NCI-H1417 treated with DMSO at 0.1 percent for 48 hours (cell line): ENCODE data around the gene C10orf90.

ENCODE experiments used
- DNase-seq: peaks from one replicate; lab custom pipeline; 2025; lab: John Stamatoyannopoulos, UW

The C10orf90 gene

DNA sequence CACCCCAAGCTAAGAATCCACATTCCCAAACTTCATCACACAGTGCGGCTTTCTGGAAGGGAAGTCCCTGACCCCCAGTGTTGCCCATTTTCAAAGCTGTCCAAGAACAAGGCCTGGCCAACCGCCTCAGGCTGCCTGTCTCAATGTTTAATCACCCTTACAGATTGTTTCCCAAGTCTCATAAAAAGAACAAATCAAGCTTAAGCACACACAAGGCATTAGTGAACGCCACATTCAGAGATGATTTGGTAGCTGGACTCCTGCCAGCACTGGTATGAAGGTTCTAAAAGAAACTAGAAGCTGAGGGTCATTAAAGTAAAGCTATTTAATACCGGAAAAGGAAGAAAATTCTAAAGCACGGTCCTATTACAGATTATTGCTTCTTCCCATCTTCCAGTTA, 35.6 kb downstream of the C10orf90 start:
- DNase-seq, result no peak

DNA sequence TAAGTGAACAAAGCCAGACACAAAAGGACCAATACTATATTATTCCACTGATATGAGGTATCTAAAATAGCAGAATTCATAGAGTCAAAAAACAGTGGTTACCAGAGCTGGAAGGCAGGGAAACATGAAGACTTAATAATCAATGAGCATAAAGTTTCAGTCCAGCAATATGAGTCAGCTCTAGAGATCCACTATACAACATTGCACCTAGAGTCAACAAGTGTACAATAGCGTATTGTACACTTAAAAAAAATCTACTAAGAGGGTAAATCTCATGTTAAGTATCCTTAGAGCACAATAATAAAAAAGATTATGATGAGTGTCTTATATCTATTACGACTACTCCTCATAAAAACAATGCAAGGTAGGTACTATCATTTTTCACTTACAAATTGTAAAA, 36.1 kb downstream of the C10orf90 start:
- DNase-seq, result no peak

DNA sequence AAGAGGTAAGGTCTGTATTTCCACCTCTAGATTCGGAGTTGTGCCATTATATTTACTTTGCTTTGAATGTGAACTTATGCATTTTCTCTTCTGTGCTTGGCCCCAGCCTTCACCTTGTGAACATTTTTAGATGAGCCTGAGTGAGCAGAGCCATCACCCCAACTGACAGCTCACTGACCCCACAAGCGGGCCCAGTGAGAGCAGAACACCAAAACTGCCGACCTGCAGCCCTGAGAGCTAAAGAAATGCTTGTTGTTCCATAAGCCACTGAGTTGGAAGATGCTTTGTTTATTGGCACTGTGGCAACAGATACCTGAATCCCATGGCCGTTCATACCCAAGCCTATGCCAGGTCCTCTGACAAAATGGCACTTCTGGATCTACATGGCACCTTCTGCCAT, 37.8 kb downstream of the C10orf90 start:
- DNase-seq, result no peak

DNA sequence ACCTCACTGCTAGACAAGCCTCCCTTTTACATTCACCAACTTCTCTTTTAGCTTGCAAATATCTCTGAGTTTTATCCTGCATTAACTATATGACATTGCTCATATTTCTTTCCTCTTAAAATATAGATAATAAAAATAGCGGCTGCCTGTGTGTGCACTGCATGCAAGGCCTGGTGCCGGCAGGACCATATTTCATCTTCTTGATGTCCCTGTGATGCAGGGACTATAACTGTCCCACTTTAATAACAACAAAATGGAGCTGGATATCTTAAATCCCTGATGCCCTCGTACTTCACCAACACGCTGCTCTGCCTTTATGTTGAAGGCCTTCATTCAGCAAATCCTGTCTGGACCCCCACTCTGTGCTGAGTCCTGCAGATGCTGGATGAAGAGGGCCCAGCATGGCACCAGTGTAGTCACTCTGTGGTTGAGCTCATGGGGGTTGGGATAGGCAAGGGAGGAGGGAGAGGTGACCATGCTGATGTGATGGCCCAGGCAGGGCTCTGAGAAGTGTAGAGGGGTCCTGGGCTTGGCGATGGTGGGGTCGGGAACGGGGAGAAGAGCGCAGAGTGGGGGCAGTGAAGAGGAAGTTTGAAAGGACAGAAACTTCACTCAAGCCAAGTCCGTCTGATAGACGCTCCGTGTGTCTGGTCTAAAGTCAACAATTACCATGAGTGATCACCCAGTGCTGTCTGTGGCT, 40.4 kb downstream of the C10orf90 start:
- no peak for DNase-seq

DNA sequence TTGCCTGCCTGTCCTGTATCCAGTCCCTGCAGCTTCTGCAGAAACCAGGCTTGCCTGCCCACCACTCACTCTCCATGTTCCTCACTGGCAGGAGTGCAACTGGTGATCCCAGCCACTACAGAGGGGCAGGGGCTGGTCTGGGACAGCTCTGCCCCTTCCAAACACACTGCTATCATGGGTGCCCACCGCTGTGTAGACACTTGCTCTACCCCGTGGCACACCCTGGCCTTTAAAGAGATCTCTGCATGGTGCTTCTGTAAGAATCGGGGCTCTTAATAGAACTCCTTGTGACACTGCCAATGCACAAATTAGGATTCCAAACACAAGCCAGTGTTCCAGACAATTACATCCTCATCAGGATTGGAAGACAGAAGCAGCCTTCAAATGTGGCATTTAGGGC, 41.7 kb downstream of the C10orf90 start:
- no peak for DNase-seq

DNA sequence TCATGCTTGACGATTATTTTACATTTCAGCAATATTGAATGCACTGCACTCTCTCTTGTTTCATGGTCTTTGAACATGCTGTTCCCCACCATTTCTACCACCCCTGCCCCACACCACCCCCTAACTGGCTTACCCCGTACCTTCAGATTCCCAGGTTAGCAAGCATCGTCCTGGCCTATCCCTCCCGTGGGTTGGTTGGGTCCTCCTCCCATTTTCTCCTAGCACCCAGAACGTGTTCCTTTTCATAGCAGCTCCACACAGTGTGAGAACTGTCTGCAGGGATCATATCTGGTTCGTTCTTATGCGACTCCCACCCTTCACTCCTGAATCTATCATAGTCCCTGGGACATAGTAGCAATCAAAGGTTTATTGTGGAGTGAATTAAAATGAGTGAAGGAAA, 48.6 kb downstream of the C10orf90 start:
- DNase-seq, result no peak

DNA sequence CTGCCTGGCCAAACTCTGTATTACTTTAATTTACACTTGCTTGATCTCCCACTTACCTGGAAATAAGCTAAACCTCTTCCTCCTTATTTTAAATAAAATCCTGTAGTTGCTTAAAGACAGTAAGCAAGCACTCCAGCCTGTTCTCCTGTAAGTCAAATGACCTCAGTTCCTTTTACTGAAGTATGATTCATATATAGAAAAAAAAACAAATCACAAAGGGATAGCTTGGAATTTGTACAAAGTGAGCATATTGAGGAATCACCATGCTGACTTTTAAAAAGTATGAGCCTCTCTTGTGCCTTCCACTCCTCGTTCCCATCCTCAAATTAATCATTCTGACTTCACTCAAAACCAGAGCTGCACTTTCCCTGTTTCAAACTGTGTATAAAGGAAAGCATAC, 52.0 kb downstream of the C10orf90 start:
- DNase-seq, result no peak

DNA sequence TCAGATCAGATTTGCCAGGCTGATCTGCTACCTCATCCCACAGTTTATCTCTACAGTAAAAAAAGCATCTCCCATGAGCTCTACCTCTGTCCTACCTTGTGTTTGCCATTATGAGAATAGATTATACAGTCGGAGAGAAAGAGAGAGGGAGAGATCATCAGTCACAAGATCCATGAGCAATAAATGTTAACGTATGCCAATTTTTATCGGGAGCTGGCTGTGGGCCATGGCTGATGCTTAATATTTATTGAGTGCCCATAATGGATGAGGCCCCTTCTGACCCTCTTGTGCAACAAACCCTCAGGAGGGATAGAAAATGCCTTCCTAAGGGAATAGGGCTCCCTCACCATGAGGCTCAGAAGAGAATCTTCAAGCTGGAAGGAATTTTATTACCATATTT, 52.8 kb downstream of the C10orf90 start:
- DNase-seq, result no peak

DNA sequence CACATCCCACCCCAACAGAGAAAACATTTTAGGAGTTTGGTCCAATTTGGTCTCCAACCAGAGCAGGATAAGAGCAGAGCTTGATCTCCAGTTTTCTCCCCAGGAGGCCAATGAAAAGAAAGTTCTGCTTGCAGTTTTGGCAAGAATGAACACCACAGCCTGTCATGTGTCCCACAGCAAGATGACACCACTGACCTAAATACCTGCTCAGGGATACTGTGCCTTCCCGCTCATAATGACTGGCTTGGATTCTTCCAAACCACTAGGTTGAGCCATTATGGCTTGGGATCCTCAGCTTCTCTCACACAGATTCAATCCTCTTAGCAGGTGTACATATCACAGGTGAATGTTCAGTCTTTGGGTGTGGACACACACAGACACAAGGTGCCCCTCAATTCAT, 53.3 kb downstream of the C10orf90 start:
- no peak for DNase-seq

DNA sequence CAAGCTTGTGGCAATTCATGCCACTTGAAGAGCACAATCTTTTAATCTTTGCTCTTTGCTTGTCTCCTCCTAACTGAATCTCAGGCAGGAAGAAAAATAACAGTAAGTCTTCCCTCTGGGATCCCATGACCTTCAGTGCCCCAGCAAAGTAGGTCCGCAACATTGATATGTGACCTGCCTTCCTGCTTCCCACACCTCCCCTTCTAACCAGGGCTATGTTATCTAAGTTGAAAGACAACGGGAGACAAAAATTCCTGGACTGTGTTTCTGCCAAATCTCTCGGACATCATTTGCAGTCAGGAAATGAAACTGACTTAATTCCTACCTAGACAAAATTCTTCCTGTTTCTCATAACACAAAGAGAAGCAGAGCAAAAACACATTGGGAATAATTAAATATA, 53.8 kb downstream of the C10orf90 start:
- no peak for DNase-seq

DNA sequence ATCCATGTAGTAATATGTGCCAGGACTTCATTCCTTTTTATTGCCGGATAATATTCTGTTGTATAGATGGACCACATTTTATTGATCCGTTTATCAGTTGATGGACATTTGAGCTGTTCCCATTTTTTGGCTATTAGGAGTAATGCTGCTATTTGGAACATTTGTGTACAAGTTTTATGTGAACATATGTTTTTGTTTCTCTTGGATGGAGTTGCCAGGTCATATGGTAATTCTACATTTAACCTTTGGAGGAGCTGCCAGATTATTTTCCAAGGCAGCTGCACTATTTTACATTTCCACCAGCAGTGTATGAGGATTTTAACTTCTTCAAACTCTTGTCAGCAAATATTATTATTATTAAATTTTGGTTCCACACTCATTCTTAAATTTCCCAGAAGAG, 59.2 kb downstream of the C10orf90 start:
- DNase-seq, result no peak

DNA sequence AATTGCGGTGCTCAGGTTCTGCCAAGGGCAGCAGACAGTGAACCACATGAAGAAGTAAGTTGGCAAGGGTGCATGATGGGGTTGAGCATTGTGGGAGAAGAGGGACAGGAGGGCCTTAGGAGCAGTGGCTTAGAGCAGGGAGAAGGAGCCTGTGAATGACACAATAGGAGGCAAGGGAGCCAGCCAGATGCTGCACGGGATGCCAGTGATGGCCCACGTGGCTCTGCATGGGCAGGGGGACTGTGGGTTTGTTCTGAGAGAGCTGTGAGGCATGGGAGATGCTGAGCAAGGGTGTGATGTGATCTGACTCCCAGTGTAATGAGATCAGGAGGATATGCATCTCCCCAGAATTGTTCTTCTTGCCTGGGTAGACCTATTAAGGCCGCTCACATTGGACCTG, 60.9 kb downstream of the C10orf90 start:
- DNase-seq, result no peak

DNA sequence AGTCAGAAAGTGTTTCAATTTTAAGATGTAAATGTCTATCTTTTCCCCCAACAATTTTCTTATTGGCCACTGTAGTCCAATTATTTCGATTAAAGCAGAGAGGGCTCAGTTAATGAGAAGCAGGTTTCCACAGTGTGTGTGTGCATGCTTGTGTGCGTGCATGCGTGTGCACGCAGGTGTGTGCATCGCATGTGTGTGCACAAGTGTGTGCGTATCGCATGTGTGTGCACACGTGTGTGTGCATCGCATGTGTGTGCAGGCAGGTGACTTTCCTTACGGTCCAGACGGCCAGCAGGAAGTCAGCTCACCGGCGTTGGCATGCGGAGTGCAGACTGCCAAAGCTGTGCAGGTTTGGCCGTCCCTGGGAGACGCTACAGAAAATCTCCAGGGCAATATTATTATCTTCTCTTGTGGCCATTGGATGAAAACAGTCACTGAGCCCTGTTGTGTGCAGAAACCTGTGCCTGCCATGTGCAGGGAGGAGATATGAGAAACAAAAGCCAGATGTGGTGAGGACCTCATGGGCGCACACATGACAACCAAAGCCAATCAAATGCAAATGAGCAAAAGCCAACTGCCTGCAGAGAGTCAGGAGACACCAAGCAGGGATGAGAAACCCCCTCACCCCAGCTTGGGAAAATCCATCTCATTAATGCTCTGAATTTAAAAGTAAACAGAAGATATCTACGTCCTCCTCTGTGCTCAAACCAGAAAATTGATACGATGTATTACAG, 70.4 kb downstream of the C10orf90 start:
- DNase-seq, result no peak

DNA sequence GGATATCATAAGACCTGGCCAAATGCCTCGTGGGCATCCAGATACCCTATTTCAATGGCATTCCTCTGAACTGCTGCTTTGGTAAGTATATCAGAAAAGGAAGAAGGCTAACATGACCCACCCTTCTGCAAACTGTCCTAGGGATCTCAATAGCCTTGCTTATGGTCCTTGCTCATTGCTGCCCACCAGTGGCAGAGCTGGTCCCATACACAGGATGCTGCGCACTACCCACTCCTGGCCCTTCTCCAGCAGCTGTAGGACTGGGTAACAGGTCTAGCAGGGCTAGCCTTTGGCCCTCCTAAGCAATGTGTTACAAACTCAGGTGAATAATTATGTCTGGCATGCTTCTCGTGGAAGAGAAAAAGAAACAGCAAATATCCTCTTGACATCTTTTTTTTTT, 72.5 kb downstream of the C10orf90 start:
- DNase-seq, result no peak

DNA sequence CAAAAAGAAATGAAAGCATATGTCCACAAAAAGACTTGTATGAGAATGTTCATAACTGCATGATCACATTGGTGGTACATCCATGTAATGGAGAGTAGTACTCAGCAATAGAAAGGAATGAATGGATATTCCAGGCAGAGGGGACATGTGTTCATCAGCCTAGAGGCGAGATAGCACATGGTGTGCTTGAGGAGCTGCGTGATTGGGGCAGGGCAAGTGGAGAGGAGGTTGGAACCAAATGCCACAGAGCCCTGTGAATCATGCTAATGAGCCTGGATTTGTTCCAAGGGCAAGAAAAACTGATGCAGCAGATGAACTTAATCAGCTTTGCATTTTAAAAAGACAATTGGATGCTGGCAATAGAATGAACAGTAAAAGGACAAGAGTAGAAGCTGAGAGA, 73.3 kb downstream of the C10orf90 start:
- no peak for DNase-seq

DNA sequence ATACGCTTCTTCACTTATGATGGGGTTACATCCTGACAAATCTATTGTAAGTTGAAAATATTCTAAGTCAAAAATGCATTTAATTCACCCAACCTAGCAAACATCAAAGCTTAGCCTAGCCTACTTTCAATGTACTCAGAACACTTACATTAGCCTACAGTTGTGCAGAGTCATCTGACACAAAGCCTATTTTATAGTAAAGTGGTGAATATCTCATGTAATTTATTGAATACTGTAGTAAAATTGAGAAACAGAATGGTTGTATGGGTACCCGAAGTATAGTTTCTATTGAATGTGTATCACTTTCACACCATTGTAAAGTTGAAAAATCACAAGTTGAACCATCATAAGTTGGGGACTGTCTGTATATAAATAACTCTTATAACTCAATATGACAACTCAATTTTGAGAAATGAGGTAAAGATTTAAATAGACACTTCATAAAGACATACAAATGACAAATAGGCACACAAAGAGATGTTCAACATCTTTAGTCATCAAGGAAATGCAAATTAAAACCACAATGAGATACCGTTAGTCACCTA, 73.9 kb downstream of the C10orf90 start:
- no peak for DNase-seq

DNA sequence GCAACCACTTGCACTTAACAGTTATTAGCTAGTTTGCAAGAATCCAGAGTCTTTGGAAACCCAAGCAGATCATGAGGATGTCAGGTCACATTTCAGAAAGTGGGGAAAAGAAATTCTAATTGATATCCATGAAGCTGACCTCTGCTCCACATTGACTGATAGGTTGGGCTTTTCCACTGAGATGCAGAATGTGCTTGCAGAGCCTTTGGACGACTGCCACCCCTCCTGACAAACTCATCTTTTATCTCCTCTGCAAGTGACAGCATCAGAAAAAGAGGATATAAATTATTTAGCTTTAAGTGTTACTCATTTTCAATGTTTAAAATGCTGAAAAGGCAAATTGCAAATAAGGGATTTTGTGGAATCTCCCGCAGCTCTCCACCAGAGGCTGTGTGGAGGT, 75.3 kb downstream of the C10orf90 start:
- DNase-seq, result no peak

DNA sequence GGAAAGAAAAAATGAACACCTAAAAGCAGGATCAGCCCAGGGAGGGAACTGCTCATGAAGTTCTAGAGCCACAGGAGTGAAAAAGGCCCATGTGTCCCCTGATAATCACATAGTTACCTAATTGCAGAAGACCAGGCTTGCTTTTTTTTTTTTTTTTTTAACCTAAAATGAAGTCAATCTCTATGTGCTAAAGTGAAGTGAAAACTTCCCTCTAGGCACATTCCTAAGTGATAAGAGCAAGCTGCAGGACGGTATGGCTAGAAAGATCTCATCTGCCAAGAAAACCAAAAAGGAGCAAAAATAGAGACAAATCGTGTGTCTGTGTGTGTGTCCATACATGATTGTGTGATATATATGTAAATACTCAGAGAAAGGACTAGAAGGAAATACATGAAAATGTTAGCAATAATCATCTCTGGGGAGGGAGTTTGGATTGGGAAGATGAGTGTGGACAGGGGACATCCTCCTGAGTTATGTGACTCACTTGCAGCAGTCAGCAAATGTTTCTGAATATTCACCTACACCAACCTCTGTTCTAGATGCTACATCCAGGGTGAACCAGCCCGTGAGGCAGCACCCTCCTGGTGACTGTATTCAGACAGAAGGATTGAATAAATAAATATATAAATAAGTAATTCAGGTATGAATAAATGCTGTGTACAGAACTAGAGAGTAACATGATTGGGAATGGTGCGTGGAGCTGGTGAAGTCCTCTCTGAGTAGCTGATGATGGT, 76.4 kb downstream of the C10orf90 start:
- DNase-seq, result no peak

DNA sequence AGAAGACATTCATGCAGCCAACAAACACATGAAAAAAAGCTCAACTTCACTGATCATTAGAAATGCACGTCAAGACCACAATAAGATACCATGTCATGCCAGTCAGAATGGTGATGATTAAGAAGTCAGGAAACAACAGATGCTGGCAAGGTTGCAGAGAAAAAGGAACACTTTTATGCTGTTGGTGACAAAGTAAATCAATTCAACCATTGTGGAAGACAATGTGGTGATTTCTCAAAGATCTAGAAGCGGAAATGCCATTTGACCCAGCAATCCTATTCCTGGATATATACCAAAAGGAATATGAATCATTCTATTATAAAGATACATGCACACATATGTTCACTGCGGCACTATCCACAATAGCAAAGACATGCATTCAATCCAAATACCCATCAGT, 77.6 kb downstream of the C10orf90 start:
- DNase-seq, result no peak

DNA sequence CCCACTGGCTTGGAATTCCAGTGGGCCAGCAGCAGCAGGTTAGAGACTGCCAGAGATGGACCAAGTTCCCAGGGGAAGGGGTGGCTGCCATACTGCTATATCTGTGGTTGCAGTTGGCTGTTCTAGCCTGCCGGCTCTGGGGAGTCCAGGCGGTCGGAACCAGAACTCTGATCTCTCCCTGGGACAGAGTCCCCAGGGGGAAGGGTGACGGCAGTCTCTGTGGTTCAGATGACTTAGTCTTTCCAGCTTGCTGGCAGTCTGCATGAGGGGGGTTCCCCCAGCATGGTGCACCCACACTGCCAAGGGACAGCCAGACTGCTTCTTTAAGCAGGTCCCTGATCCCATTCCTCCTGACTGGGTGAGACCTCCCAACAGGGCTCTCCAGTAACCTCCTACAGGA, 82.5 kb downstream of the C10orf90 start:
- no peak for DNase-seq

DNA sequence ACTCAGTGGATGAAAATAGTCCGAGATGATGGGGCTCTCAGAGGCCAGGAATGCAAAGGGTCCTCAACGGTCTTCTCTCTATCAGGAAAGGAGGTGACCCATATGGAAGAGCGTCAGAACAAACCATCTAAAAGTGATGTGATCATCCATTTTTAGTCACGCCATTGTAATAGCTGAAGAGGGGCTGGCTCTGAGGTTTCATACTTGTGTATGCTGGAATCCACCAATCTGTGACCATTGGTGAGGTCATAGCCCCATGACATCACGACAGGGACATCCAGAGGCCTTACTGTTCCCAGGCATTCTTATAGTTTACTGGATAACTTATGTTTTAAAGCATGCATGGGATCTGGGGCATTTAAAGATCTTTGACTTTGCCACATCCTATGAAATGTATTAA, 83.6 kb downstream of the C10orf90 start:
- no peak for DNase-seq

DNA sequence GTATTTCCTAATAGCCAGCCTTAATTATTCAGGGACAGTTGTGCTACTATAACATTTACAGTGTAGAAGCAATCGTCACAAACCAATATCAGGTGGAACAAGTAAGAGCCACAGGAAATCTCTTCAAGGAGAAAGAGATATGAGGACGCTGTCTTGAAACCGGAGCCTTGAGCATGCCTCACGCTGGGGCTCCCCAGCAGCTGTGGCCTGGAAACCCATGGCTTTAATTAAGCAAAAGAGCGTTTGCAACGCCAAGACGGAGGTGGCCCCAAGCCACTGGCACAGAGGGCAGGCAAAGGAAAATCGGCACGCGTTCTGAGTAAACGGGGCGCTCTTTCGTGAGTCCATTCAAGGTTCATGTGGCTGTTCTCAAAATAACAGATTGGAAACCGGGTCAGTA, 84.4 kb downstream of the C10orf90 start:
- DNase-seq, result no peak
